ENCODE data around the gene CSDE1.

GRCh38 chr1:114691061-114691460 lies 66.7 kb downstream of the CSDE1 start:
- TF ChIP-seq ZNF274 (IDR thresholded peaks at IDR 0.05; ENCODE audit: low read depth, low read length) (no peak), SUZ12 (IDR thresholded peaks at IDR 0.05; ENCODE audit: extremely low read depth, insufficient read depth, insufficient read length) (no peak), YY1 (IDR thresholded peaks at IDR 0.05; ENCODE audit: insufficient read depth, insufficient read length) (no peak)
